ENCODE results near the gene ATRX.
"Not testable (repeated sequence)": the region's sequence is repeated elsewhere in the genome, so short reads cannot be mapped to it uniquely, and the experiment has no call there.

Gene ATRX, protein sequence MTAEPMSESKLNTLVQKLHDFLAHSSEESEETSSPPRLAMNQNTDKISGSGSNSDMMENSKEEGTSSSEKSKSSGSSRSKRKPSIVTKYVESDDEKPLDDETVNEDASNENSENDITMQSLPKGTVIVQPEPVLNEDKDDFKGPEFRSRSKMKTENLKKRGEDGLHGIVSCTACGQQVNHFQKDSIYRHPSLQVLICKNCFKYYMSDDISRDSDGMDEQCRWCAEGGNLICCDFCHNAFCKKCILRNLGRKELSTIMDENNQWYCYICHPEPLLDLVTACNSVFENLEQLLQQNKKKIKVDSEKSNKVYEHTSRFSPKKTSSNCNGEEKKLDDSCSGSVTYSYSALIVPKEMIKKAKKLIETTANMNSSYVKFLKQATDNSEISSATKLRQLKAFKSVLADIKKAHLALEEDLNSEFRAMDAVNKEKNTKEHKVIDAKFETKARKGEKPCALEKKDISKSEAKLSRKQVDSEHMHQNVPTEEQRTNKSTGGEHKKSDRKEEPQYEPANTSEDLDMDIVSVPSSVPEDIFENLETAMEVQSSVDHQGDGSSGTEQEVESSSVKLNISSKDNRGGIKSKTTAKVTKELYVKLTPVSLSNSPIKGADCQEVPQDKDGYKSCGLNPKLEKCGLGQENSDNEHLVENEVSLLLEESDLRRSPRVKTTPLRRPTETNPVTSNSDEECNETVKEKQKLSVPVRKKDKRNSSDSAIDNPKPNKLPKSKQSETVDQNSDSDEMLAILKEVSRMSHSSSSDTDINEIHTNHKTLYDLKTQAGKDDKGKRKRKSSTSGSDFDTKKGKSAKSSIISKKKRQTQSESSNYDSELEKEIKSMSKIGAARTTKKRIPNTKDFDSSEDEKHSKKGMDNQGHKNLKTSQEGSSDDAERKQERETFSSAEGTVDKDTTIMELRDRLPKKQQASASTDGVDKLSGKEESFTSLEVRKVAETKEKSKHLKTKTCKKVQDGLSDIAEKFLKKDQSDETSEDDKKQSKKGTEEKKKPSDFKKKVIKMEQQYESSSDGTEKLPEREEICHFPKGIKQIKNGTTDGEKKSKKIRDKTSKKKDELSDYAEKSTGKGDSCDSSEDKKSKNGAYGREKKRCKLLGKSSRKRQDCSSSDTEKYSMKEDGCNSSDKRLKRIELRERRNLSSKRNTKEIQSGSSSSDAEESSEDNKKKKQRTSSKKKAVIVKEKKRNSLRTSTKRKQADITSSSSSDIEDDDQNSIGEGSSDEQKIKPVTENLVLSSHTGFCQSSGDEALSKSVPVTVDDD (N-terminal part only)

DNA sequence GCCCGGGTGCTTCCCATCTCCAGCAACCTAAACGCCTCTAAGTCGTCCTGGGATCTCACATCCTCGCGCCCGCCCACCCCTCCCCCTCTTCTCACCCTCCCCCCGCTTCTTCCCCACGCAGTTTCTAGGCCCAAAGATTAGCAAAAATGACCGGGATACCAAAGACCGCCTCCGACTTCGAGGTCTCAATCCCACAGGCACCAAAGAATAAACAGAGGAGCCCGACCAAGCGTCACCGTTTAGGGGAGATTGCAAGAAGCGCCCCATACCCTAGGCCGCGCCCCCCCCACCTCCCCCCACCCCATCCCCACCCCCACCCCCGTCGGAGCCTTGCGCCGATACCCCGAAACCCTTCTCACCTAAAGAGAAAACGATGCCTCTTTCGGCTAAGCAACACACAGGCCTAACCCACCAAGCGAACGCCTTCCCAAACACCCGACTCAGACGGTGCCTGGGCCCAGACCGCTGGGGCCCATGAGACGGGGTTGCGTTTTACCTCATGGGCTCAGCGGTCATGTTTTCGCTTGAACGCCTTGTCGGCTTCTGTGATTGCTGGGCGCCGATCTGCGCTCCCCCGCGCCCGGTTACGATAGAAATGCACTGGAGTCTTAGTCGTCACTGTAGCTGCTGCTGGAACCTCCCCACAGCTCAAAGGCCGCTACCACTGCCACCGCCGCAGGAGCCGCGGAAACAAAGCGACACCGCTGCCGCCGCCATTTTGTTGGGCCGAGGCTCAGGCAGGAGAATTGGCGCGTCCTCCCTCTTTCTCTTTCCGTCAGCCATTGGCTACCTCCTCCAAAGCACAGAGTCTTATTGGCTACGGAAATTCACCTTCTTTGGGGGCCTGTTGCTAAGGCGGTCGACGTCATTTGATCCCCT lies at the start of gene ATRX:
TSS of gene ATRX (minus strand) at position 731 of the 879 bp plus-strand sequence. CDS start at position 516, 215 bp downstream.
- DNase-seq (ENCODE audit: low spot score): peak; percentile 86

DNA sequence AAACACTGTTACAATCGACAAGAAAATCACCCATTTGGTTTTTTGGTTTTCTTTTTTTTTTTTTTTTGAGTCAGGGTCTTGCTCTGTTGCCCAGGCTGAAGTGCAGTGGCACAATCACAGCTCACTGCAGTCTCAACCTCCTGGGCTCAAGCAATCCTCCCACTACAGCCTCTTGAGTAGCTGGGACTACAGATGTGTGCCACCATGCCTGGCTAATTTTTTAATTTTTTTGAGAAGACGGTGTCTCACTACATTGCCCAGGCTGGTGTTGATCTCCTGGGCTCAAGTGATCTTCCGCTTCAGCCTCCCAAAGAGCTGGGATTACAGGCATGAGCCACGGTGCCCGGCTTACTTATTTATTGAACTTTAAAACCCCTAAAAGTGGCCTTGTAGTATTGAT lies 45.5 kb upstream of the ATRX start:
- DNase-seq (ENCODE audit: low spot score): not testable (repeated sequence)

DNA sequence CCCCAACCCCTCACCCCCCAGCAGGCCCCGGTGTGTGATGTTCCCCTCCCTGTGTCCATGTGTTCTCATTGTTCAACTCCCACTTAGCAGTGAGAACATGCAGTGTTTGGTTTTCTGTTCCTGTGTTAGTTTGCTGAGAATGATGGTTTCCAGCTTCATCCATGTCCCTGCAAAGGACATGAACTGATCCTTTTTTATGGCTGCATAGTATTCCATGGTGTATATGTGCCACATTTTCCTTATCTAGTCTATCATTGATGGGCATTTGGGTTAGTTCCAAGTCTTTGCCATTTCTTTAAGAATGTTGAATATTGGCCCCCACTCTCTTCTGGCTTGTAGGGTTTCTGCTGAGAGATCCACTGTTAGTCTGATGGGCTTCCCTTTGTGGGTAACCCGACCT lies 36.0 kb upstream of the ATRX start:
- DNase-seq (ENCODE audit: low spot score): not testable (repeated sequence)

DNA sequence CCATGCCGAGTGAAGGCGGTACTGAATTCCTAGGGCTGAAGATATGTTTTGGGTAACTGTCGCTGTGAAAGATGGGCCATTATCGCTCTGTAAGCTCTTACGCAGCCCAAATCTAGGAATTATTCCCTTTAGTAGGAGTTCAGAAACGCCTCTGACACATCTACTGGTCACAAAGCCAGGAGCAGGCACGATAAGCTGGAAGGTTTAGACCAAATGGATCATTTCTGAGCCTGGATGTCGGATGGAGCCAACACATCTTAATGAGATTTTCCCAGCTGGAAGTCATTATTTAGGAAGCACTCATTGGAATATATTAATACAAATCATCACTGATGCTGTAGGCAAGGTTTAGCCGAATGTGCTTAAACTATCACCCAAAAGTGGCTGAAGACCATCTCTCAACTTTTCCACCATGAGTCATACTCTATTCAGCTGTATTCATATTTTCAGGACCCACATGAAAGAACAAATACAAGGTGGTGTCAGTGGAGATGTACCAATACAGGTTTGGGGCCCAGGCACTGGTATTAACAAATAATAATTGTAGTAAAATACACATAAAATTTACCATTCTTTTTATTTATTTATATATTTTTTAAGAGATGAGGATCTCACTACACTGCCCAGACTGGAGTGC lies 34.2 kb upstream of the ATRX start:
- DNase-seq (ENCODE audit: low spot score): no peak

DNA sequence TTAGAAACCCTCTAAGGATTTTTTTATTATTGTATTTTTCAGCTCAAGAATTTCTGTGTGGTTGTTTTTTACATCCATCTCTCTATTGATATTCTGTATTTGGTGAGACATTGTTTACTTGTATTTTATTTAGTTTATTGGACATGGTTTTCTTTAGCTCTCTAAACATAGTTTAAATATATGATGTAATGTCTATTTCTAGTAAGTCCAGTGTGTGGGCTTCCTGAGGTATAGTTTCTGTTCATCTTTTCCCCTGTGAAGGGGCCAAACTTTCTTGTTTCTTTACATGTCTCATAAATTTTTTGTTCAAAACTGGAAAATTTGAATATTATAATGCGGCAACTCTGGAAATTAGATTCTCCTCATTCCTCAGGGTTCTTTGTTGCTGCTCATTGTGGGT lies 28.2 kb upstream of the ATRX start:
- DNase-seq (ENCODE audit: low spot score): no peak

DNA sequence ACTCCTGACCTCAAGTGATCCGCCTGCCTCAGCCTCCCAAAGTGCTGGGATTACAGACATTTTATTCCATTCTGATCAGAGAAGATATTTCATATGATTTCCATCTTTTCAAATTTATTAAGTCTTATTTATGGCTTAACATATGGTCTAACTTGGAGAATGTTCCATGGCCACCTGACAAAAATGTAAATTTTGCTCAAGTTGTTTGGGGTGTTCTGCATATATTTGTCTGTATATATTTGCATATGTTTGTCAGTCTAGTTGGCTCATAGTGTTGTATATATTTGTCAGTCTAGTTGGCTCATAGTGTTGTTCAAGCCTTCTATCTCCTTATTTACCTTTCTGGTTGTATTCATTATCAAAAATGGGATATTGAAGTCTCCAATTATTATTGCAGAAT lies 16.2 kb upstream of the ATRX start:
- no peak for DNase-seq (ENCODE audit: low spot score)

DNA sequence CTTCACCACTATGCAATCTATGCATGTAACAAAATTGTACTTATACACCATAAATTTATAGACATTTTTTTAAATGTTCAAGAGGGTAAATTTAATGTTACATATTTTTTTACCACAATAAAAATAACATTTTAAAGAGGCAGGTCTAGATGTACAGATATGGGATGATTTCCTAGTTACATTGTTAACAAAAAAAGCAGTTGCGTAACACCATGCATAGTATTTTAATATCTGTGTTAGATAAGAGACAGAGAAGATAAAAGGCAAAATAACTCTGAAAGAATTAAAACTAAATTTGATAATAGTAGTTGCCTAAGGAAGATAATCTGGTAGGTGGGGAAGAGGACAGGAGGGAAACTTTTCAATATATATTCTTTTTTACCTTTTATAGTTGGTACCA lies 9.1 kb upstream of the ATRX start:
- DNase-seq (ENCODE audit: low spot score): no peak

DNA sequence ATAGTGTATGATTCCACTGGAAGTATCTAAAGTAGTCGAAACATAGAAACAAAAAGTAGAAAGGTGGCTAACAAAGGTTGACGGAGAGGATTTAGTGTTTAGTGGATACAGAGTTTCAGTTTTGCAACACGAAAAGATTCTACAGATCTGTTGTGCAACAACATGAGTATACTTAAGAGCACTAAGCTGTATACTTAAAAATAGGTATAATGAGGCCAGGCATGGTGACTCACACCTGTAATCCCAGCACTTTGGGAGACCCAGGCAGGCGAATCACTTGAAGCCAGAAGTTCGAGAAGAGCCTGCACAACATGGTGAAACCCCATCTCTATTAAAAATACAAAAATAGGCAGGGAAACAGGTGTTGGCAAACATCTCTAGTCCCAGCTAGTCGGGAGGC lies 7.9 kb upstream of the ATRX start:
- no peak for DNase-seq (ENCODE audit: low spot score)

DNA sequence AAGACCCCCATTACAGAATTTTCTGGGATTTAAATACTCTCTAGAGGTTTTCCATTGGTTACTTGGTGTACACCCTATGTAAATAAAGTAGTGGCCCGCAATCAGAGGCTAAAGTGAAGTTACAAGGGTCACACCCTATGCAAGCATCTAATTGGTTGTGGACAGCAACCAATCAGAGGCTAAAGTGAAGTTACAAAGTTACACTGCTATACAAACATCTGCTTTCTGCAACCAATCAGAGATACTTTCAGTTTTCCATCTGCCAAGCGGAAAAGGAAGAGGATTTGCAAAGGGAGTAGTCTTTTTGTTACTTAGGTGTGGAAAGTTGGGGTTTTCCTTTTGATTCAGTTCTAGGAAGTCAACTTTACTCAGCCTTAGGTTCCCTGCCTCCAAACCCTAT lies 2.0 kb upstream of the ATRX start:
- DNase-seq (ENCODE audit: low spot score): peak; percentile 76

DNA sequence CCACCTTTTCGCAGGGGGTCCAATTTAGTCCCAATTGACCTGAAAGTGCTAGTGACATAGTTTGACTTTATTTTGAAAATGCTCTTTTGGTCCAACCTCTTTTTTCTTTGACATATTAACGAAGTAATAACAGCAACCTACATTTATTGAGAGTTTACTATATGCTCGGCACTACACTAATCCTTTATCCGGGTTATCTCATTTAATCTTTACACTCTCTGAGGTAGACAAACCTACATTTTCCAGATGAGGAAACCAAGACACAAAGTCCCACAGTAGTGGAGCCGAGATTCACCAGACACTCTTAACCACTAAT lies 307 bp upstream of the ATRX start:
- no peak for DNase-seq (ENCODE audit: low spot score)

DNA sequence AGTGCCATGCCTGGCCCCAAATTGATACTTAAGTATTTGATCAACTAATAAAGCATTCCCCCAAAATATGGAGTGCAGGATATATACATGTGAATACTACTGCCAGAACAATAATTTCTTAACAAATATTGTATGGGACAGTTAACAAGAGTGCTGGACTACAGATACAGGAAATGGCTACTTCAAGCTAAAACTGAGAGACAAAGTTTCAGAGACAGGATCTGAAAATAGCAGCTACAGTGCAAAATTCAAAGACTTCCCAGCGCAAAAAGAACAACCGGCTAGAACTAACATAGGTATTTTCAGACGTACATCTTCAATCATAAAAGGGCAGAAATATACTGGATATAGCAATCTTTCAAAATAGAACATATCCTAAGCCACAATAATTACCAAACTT lies 6.3 kb downstream of the ATRX start:
- no peak for DNase-seq (ENCODE audit: low spot score)

DNA sequence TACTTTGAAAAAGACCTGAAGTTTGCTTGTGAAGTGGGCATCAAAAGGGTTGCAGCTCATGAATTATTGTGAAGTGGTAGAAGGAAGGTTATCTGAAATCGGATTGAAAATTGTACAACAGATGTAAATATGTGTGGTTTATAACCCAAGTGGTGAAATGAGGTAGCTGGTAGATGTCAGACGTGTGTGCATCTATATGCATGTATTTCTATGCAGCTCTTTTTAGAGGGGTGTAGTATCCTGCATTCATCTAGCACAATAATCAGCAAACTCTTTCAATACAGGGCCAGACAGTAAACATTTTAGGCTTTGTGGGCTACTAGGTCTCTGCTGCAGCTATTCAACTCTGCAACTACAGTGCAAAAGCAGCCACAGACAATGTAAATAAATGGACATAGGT lies 9.4 kb downstream of the ATRX start:
- DNase-seq (ENCODE audit: low spot score): no peak

DNA sequence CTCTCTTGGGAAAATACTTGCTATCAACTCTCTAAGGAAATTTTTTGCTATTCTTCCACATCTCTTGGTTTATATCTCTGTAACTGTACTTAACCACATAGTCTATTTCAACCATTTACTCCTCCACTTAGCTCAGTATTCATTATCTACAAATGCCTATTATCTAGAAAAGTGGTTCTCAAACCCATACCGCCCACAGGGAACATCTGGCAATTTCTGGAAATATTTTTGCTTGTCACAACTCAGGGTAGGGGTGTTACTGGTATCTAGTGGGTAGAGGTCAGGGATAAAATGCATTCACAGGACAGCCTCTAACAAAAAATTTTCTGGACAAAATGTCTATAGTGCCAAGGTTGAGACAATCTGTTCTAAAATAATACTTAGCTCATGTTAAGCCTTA lies 14.4 kb downstream of the ATRX start:
- no peak for DNase-seq (ENCODE audit: low spot score)

DNA sequence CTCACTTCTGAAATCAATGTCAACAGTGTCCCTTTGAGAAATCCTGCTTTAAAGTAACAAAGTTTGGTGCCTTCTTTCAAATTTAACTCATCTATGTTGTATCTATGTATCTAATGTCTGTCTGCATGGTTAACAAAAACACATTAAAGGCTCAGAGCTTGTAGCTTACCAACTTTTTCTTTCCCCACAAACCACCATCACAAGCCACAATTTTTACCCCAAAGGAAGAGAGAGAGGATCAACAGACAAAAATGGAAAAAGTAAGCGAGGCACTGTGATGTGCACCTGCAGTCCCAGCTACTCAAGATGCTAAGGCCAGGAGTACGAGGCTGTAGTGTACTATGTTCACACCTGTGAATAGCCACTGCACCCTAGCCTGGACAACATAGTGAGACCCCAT lies 17.2 kb downstream of the ATRX start:
- DNase-seq (ENCODE audit: low spot score): no peak

DNA sequence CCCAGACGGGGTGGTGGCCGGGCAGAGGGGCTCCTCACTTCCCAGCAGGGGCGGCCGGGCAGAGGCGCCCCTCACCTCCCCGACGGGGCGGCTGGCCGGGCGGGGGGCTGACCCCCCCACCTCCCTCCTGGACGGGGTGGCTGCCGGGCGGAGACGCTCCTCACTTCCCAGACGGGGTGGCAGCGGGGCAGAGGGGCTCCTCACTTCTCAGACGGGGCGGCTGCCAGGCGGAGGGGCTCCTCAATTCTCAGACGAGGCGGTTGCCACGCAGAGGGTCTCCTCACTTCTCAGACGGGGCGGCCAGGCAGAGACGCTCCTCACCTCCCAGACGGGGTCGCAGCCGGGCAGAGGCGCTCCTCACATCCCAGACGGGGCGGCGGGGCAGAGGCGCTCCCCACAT lies 19.8 kb downstream of the ATRX start:
- DNase-seq (ENCODE audit: low spot score): not testable (repeated sequence)

DNA sequence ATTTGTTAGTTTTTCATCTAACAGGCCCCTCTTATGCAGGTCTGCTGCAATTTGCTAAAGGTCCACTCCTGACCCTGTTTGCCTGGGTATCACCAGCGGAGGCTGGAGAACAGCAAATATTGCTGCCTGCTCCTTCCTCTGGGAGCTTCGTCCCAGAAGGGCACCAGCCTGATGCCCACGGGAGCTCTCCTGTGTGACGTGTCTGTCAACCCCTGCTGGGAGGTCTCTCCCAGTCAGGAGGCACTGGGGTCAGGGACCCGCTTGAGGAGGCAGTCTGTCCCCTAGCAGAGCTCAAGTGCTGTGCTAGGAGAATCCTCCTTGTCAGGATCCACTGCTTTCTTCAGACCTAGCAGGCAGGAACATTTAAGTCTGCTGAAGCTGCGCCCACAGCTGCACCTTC lies 30.5 kb downstream of the ATRX start:
- no peak for DNase-seq (ENCODE audit: low spot score)

DNA sequence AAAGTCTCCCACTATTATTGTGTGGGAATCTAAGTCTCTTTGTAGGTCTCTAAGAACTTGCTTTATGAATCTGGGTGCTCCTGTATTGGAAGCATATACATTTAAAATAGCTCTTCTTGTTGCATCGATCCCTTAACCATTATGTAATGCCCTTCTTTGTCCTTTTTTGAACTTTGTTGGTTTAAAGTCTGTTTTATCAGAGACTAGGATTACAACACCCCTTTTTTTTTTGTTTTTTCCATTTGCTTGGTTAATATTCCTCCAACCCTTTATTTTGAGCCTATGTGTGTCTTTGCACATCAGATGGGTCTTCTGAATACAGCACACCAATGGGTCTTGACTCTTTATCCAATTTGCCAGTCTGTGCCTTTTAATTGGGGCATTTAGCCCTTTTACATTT lies 32.1 kb downstream of the ATRX start:
- DNase-seq (ENCODE audit: low spot score): not testable (repeated sequence)

DNA sequence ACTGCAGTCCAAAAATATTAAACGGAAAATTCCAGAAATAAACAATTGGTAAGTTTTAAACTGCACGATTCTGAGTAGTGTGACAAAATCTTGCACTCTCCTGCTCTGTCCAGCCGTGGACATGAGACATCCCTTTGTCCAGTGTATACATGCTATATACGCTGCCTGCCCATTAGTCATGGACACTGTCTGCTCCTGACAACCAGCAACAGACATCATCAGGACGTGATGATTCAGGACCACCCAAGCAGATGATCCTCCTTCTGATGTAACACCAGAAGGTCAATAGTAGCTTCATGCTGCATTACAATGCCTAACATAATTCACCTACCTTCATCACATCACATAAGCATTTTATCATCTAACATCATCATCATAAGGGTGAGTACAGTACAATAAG lies 36.3 kb downstream of the ATRX start:
- no peak for DNase-seq (ENCODE audit: low spot score)

DNA sequence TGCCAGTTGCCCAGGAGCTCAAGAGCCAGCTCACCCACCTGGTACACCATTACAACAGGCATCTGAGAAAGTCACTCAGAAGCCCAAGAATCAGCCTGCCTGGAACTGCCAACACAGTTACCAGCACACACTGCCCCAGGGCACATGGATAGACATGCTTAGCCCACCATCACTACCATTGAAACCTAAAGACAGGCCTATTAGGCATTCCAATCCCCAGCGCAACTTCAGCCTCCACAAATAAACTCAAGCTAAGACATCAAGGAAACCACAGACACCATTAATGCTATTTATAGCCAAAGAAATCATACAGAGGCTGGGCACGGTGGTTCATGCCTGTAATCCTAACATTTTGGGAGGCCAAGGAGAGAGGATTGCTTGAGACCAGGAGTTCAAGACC lies 42.3 kb downstream of the ATRX start:
- DNase-seq (ENCODE audit: low spot score): no peak

DNA sequence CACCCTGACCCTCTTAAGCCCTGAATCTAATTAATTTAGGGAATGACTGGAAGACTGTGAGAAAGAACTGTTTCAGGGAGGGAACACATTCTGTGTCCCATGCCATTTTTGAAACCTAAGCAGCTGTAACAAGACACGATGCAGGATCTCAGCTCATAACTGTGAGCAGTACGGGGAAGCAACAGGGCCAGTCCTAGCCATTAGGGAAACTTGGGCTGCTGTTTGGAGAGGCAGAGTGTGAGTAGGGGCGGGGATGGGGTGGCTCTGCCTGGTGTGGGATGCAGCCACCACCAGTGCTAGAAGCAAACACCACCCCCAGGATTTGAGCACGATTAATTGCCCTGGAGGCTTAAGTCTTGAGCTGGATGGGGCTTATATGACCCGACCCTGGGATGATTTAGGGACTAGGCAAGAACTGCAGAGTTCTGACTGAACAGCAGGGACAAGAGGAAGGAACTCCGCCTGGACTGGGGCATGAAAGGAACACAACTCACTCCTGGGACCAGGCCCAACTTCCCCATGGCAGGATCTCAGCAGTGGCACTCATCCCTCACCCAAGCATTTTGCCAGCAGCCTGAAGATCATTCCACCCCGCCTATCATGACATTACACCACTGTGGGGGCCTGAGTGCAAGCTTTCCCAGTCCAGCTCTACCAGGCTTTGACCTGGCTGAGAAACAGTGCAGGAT lies 43.1 kb downstream of the ATRX start:
- DNase-seq (ENCODE audit: low spot score): no peak
